Globus pallidus (tissue), 1 donor: Measurements from ENCODE around the gene ZMYND15.

ENCODE experiments used
- DNase-seq: peaks from one replicate; pipeline ENCODE4 v3.0.0-alpha.2; 2015; ENCODE audit warnings: low spot score

Gene ZMYND15

DNA sequence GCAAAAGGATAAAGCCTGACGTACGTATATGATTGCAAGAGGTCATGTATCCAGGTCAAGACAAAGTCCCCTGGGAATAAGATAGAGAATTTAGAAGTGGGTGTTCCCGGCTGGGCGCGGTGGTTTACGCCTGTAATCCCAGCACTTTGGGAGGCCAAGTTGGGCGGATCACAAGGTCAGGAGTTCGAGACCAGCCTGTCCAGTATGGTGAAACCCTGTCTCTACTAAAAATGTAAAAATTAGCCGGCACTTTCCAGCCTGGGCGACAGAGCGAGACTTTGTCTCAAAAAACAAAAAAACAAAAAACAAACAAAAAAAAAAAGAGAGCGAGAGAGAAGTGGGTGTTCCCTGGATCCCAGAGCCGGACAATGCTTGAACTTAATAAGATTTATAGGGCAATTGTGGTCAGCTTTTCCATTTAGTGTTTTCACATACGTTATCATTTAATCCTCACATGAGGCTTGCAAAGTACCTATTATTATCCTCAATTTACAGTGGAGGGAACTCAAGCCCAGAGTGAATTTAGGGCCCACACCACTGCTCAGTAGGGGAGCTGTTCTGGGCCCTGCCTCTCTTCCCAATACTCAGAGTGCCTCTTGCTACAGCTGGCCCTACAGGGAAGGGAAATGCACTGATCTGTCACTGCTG, 48.6 kb downstream of the ZMYND15 start:
- DNase-seq: no peak

DNA sequence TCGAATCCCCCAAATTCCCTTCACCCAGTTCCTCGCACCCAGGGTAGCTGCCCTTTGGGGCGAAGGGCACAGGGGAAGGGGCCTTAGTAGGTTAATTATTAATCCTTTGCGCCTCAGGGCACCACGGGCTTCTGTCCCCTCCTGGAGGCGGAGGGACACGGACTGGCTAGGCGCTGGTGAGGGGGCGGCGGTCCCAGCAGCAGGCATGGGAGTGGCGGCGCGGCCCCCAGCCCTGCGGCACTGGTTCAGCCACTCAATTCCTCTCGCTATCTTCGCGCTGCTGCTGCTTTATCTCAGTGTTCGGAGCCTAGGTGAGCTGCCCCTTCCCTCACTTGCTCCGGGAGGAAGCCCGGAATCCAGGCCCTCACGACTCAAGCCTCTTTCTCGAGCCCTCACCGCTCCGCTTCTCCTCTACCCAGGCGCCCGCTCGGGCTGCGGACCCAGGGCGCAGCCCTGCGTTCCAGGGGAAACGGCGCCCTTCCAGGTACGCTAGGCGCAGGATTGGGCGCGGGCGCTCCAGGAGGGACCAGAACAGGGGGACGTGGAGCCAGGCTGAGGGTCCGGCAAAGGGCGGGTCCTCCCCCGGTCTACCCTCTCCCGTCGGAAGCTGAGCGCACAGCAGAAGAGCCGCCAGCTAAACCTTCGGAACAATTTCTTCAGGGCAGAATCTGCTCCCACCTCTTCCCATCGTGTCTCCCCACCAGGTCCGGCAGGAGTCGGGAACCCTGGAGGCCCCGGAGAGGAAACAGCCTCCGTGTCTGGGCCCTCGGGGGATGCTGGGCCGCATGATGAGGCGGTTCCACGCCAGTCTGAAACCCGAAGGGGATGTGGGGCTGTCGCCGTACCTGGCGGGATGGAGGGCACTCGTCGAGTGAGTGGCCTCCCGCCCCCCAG, 49.4 kb downstream of the ZMYND15 start, which contains the start of gene GLTPD2:
GLTPD2 (plus strand) TSS at position 158 of the 894 bp plus-strand sequence; CDS start at position 206, 48 bp downstream.
- DNase-seq: no peak

DNA sequence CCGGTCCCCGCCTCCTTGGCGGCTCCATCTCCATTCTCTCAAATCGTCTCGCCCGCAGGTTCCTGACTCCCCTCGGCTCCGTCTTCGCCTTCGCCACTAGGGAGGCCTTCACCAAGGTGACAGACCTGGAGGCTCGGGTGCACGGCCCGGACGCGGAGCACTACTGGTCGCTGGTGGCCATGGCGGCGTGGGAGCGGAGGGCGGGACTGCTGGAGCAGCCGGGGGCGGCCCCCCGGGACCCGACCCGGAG, 50.0 kb downstream of the ZMYND15 start:
- no peak for DNase-seq

DNA sequence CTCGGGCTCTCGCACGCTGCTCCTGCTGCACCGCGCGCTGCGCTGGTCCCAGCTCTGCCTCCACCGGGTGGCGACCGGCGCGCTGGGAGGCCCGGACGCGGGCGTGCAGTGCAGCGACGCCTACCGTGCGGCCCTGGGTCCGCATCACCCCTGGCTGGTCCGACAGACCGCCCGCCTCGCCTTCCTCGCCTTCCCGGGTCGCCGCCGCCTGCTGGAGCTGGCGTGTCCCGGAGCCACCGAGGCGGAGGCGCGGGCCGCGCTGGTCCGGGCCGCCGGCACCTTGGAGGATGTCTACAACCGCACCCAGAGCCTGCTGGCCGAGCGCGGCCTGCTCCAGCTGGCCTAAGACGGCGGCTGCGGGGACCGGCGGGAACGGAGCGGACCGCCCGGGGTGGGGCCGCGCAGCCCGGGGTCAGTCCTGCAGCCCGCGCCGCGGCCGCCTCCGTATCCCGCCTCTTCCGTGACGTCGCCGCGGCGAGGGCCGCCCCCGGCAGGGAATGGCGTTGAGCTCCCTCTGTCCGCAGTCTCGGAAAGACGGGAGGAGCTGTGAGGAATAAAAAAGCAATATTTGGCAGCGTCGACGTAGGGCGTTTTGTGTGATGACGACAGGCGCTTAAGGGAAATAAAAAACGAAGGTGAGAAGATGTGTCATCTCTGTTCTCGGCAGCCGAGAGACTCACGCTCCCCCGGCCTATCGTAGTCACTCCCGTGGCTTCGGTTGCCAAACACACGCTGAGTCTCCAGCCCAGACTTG, 50.5 kb downstream of the ZMYND15 start:
- peak; percentile 85 for DNase-seq

DNA sequence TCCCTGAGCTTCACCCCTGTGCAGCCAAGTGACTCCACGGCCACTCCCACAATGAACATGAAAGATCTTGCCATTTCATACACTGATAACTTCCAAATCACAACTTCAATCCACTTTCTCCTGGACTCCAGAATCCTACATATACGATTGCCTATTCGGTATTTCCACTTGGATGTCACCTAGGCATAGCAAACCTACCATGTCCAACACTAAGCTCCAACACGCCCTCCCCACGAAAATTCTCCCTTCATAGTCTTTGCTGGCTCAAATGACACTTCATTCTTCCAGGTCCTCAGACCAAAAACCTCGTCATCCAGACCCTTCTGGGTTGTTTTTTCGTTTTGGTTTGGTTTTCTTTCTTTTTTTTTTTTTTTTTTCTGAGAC, 51.1 kb downstream of the ZMYND15 start:
- no peak for DNase-seq

DNA sequence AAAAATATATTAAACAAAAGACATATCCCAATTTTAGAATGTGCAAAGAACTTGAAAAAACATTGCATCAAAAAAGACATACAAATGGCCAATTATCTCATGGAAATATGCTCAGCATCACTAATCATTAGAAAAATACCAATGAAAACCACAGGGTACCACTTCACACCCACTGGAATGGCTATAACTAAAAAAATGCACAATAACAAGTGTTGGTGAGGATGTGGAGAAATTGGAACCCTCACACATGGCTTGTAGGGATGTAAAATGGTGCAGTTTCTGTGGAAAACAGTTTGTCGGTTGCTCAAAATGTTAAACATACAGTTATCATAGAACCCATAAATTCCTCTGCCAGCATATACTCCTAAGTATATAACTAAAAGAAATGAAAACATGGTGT, 55.5 kb downstream of the ZMYND15 start:
- DNase-seq: no peak
